MM.1S (cell line): Measurements from ENCODE around the gene ZRANB1.

Source experiments
- EZH2 ChIP-seq: fragments of 300-600 bp; sonication (generic); optimal IDR thresholded peaks from 2 replicates; pipeline ENCODE3; 2017; ENCODE audit warnings: low read depth, mild to moderate bottlenecking, antibody characterized with exemption, low read length, mixed read lengths
- TF ChIP-seq, protein P1 (sequence below): fragments of 300-600 bp; sonication (generic); IDR thresholded peaks from 2 replicates; pipeline ENCODE4 v1.5.1; 2016; ENCODE audit warnings: antibody characterized with exemption, low read length, mixed read lengths

DNA sequence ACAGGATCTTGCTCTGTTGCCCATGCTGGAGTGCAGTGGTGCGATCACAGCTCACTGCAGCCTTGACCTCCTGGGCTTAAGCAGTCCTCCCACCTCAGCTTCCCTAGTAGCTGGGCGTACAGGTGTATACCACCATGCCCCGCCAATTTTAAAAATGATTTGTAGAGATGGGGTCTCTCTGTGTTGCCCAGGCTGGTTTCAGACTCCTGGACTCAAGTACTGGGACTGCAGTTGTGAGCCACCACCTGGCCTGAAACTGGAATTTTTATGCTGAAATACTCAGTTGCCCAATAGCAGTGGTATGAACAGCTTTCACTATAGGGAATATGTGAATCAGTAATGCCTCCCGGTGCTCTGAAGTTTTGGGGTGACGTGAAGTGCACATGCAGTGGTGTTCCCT lies 7.6 kb downstream of the ZRANB1 start:
- TF ChIP-seq, protein P1, sequence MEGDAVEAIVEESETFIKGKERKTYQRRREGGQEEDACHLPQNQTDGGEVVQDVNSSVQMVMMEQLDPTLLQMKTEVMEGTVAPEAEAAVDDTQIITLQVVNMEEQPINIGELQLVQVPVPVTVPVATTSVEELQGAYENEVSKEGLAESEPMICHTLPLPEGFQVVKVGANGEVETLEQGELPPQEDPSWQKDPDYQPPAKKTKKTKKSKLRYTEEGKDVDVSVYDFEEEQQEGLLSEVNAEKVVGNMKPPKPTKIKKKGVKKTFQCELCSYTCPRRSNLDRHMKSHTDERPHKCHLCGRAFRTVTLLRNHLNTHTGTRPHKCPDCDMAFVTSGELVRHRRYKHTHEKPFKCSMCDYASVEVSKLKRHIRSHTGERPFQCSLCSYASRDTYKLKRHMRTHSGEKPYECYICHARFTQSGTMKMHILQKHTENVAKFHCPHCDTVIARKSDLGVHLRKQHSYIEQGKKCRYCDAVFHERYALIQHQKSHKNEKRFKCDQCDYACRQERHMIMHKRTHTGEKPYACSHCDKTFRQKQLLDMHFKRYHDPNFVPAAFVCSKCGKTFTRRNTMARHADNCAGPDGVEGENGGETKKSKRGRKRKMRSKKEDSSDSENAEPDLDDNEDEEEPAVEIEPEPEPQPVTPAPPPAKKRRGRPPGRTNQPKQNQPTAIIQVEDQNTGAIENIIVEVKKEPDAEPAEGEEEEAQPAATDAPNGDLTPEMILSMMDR: no peak
- TF ChIP-seq EZH2: no peak
